Vagina (tissue), 2 donors: Measurements from ENCODE around the gene CEP128.

Source experiments
- POLR2A ChIP-seq, 2 donors: fragments of 450-650 bp; IDR thresholded peaks; one replicate each; pipeline ENCODE4 v1.6.1; 2017; ENCODE audit warnings: antibody characterized with exemption in 2 of 2, mild to moderate bottlenecking in 2 of 2, moderate library complexity in 2 of 2
- POLR2AphosphoS5 ChIP-seq, 2 donors: sonication (generic); formaldehyde crosslinking; IDR thresholded peaks; one replicate each; pipeline ENCODE4 v1.9.0; 2017; ENCODE audit warnings: antibody characterized with exemption in 2 of 2, mild to moderate bottlenecking in 2 of 2, low read depth in 1 of 2; ENCODE audit not compliant: insufficient read depth in 1 of 2
- TF ChIP-seq, protein P1 (sequence below), 3 experiments: fragments of 450-650 bp in 2 of 3; fragments of 200-600 bp in 1 of 3; sonication (generic) in 1 of 3; IDR thresholded peaks; one replicate each; pipeline ENCODE4 v1.5.1; 2017 to 2019; ENCODE audit warnings: antibody characterized with exemption in 3 of 3, mild to moderate bottlenecking in 2 of 3, moderate library complexity in 2 of 3

DNA sequence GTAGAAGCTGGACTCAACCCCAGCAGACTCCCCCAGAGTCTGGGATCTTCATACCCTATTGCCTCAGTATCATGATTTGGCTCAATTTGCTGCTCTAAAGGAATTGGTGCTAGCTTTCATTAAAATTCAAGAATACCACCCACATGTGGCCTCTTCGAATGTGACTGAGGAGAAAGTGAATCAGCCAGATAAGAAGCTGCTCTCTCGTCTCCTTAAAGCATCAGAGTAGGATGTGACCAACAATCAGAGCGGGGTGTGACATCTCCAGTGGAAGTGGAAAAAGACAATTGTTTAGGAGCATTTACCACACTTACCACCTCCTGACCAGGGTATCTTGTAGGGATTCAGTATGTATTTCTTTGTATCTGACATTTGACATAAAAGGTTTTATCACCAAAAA is 452.0 kb downstream of the CEP128 start:
- TF ChIP-seq, protein P1, sequence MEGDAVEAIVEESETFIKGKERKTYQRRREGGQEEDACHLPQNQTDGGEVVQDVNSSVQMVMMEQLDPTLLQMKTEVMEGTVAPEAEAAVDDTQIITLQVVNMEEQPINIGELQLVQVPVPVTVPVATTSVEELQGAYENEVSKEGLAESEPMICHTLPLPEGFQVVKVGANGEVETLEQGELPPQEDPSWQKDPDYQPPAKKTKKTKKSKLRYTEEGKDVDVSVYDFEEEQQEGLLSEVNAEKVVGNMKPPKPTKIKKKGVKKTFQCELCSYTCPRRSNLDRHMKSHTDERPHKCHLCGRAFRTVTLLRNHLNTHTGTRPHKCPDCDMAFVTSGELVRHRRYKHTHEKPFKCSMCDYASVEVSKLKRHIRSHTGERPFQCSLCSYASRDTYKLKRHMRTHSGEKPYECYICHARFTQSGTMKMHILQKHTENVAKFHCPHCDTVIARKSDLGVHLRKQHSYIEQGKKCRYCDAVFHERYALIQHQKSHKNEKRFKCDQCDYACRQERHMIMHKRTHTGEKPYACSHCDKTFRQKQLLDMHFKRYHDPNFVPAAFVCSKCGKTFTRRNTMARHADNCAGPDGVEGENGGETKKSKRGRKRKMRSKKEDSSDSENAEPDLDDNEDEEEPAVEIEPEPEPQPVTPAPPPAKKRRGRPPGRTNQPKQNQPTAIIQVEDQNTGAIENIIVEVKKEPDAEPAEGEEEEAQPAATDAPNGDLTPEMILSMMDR (IDR thresholded peaks at IDR 0.05): no peak
- no peak for TF ChIP-seq POLR2A (IDR thresholded peaks at IDR 0.05)
- no peak for TF ChIP-seq POLR2AphosphoS5 (IDR thresholded peaks at IDR 0.05; ENCODE audit: insufficient read depth in 1 of 2, low read depth in 1 of 2)
